GM12878 (cell line): ENCODE data around the gene DDX39A. TPM values are rescaled to one million over a fixed set of nuclear protein-coding genes. Genes with fewer than 3 reads are reported as not detected.

ENCODE experiments used
- ATF7 ChIP-seq: fragments of 450-650 bp; IDR thresholded peaks from 2 replicates; pipeline ENCODE4 v1.6.1; 2016; ENCODE audit warnings: low read depth, mild to moderate bottlenecking
- CHD4 ChIP-seq: fragments of 200-600 bp; sonication (generic); IDR thresholded peaks from 2 replicates; pipeline ENCODE4 v1.6.1; 2016; ENCODE audit warnings: mild to moderate bottlenecking
- EGR1 ChIP-seq, 2 experiments: IDR thresholded peaks; 1 replicate in 1 of 2; 2 replicates in 1 of 2; pipeline ENCODE4 v1.6.1; 2011 to 2012; ENCODE audit warnings: low read depth in 2 of 2, low read length in 2 of 2, borderline replicate concordance in 1 of 2, mild to moderate bottlenecking in 1 of 2, moderate library complexity in 1 of 2
- FOXK2 ChIP-seq: fragments of 450-650 bp; IDR thresholded peaks from 2 replicates; pipeline ENCODE4 v1.6.1; 2017; ENCODE audit warnings: mild to moderate bottlenecking, moderate library complexity
- IKZF1 ChIP-seq: fragments of 450-650 bp; conservative IDR thresholded peaks from 2 replicates; pipeline ENCODE4 v1.6.1; 2017; ENCODE audit warnings: antibody characterized with exemption, mild to moderate bottlenecking
- IKZF2 ChIP-seq, 2 experiments: fragments of 450-650 bp; IDR thresholded peaks; 2 replicates each; pipeline ENCODE4 v1.6.1; 2017; ENCODE audit warnings: mild to moderate bottlenecking in 2 of 2, moderate library complexity in 2 of 2
- IRF4 ChIP-seq: IDR thresholded peaks from 2 replicates; pipeline ENCODE4 v1.6.1; 2011; ENCODE audit warnings: low read depth, low read length
- JUND ChIP-seq: IDR thresholded peaks from 2 replicates; pipeline ENCODE4 v1.6.1; 2012; ENCODE audit warnings: low read depth, mild to moderate bottlenecking, low read length, improper control_type of control experiment, moderate library complexity
- KDM1A ChIP-seq: fragments of 200-600 bp; sonication (generic); IDR thresholded peaks from 2 replicates; pipeline ENCODE4 v1.6.1; 2016; ENCODE audit warnings: borderline replicate concordance
- MXI1 ChIP-seq: fragments of 150-350 bp; IDR thresholded peaks from 2 replicates; pipeline ENCODE4 v1.6.1; 2011; ENCODE audit warnings: low read depth, mild to moderate bottlenecking, inconsistent platforms, low read length, improper control_type of control experiment
- NFYA ChIP-seq: IDR thresholded peaks from 2 replicates; pipeline ENCODE4 v1.6.1; 2011; ENCODE audit warnings: low read depth, mild to moderate bottlenecking, low read length, improper control_type of control experiment, borderline replicate concordance
- PAX5 ChIP-seq: IDR thresholded peaks from 2 replicates; pipeline ENCODE4 v1.6.1; 2011; ENCODE audit warnings: low read depth, low read length, borderline replicate concordance
- REST ChIP-seq: IDR thresholded peaks from 2 replicates; pipeline ENCODE4 v1.6.1; 2012; ENCODE audit warnings: mild to moderate bottlenecking, low read depth, low read length
- RFX5 ChIP-seq: IDR thresholded peaks from 2 replicates; pipeline ENCODE4 v1.6.1; 2011; ENCODE audit warnings: low read depth, low read length, improper control_type of control experiment
- ZNF207 ChIP-seq: fragments of 450-650 bp; IDR thresholded peaks from 2 replicates; pipeline ENCODE4 v1.6.1; 2014; ENCODE audit warnings: antibody characterized with exemption, mild to moderate bottlenecking, borderline replicate concordance
- polyA plus RNA-seq, 11 experiments: library from polyadenylated mRNA; depleted of rRNA in 4 of 11; unstranded in 6 of 11; stranded (reverse) in 5 of 11; fragments of >200 nt; fragmentation: Nextera tagmentation in 4 of 11; fragmentation: Illumina TruSeq in 1 of 11; extraction: Ambion mirVana in 4 of 11; extraction: Trizol in 1 of 11; gene quantifications; 1 replicate in 1 of 11; 2 replicates in 10 of 11; pipeline versions ENCODE4 v1.2.1 to v1.2.3, GENCODE V29; 2011 to 2016; ENCODE audit warnings: inconsistent platforms in 2 of 11, missing spikeins in 2 of 11, low read depth in 1 of 11
- total RNA-seq, 4 experiments: library from RNA; depleted of rRNA in 3 of 4; stranded (reverse); fragments of >200 nt in 3 of 4; fragmentation: Illumina TruSeq in 1 of 4; extraction: Trizol in 1 of 4; gene quantifications; 2 replicates each; pipeline versions ENCODE4 v1.2.1 to v1.2.3, GENCODE V29; 2013 to 2021
- TF ChIP-seq, protein P1 (sequence below): IDR thresholded peaks from 2 replicates; pipeline ENCODE4 v1.6.1; 2011; ENCODE audit warnings: borderline replicate concordance, low read depth, mild to moderate bottlenecking, moderate library complexity, low read length; ENCODE audit not compliant: insufficient read depth, poor library complexity, severe bottlenecking
- TF ChIP-seq, protein P2 (sequence below): fragments of 450-650 bp; IDR thresholded peaks from 2 replicates; pipeline ENCODE4 v1.6.1; 2018; ENCODE audit warnings: mild to moderate bottlenecking, low read depth, moderate library complexity; ENCODE audit not compliant: partially characterized antibody
- TF ChIP-seq, protein P3 (sequence below): fragments of 450-650 bp; IDR thresholded peaks from 2 replicates; pipeline ENCODE4 v1.6.1; 2018; ENCODE audit warnings: borderline replicate concordance, mild to moderate bottlenecking; ENCODE audit not compliant: partially characterized antibody

Gene DDX39A
- total and polyA plus RNA-seq, 10 of the 15 experiments (the other 5 are each of a cell fraction or from before 2014, with no cell fraction given): 113 to 378 (median 224) TPM

DNA sequence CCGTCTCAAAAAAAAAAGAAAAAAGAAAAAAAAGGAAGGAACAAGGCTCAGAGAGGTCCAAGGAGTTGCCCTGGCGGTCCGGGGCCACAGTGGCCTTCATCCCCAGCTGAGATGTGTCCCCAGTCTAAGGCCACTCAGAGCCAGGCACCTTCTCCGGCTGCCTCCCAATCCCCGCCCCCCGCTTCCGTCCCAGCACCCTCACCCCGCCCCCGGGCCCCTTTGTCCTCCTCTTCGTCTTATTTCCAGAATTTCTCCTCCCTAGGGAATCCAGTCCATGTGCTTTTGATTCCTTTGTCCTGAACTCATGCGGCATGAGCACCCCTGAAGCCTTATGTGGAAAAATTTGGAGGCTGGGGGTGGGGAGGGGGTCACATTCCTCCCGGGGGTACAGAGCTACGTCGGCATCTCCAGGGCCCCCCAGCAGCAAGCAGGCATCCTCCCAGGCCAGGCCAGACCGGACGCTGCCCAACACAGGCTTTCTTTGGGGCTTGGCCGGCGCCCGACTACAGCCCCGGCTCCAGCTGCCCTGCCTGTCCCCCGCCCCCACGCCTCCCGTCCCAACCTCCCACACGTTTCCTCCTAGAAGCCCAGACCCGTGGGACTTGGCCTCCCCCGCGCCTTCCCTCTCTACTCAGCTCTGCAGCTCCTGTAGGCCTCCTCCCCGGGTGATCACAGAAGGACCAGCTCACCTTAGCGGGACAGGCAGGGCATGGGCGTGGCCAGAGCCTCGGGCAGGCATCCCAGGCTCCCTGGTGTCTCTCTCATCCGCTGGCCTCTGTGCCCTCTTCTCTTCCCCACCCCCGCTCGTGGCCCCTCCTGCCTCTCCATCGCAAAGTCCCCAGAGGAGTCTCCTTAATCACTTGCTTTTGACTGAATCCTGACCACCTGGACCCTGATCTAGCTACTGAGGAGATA is 55.7 kb downstream of the DDX39A start (continued):
- TF ChIP-seq PAX5: no peak
- TF ChIP-seq MXI1: no peak
- TF ChIP-seq IRF4: no peak
- TF ChIP-seq REST: no peak
- peak in 1 of 2 experiments; percentile 62; a peak in 3 of 4 replicates for TF ChIP-seq IKZF2 (IDR thresholded peaks at IDR 0.05)
- peak in 1 of 2 experiments; percentile 93; a peak in 2 of 3 replicates for TF ChIP-seq EGR1 (IDR thresholded peaks at IDR 0.05; ENCODE audit: borderline replicate concordance in 1 of 2, low read depth in 2 of 2, low read length in 2 of 2)
- no peak for TF ChIP-seq ZNF207
- TF ChIP-seq ATF7: no peak
- no peak for TF ChIP-seq JUND
- no peak for TF ChIP-seq CHD4
- TF ChIP-seq RFX5: no peak
- TF ChIP-seq IKZF1: peak; percentile 82
- TF ChIP-seq, protein P1, sequence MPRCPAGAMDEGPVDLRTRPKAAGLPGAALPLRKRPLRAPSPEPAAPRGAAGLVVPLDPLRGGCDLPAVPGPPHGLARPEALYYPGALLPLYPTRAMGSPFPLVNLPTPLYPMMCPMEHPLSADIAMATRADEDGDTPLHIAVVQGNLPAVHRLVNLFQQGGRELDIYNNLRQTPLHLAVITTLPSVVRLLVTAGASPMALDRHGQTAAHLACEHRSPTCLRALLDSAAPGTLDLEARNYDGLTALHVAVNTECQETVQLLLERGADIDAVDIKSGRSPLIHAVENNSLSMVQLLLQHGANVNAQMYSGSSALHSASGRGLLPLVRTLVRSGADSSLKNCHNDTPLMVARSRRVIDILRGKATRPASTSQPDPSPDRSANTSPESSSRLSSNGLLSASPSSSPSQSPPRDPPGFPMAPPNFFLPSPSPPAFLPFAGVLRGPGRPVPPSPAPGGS: no peak
- TF ChIP-seq, protein P2, sequence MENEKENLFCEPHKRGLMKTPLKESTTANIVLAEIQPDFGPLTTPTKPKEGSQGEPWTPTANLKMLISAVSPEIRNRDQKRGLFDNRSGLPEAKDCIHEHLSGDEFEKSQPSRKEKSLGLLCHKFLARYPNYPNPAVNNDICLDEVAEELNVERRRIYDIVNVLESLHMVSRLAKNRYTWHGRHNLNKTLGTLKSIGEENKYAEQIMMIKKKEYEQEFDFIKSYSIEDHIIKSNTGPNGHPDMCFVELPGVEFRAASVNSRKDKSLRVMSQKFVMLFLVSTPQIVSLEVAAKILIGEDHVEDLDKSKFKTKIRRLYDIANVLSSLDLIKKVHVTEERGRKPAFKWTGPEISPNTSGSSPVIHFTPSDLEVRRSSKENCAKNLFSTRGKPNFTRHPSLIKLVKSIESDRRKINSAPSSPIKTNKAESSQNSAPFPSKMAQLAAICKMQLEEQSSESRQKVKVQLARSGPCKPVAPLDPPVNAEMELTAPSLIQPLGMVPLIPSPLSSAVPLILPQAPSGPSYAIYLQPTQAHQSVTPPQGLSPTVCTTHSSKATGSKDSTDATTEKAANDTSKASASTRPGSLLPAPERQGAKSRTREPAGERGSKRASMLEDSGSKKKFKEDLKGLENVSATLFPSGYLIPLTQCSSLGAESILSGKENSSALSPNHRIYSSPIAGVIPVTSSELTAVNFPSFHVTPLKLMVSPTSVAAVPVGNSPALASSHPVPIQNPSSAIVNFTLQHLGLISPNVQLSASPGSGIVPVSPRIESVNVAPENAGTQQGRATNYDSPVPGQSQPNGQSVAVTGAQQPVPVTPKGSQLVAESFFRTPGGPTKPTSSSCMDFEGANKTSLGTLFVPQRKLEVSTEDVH: no peak
- no peak for TF ChIP-seq KDM1A
- no peak for TF ChIP-seq NFYA
- TF ChIP-seq FOXK2: no peak
- TF ChIP-seq, protein P3, sequence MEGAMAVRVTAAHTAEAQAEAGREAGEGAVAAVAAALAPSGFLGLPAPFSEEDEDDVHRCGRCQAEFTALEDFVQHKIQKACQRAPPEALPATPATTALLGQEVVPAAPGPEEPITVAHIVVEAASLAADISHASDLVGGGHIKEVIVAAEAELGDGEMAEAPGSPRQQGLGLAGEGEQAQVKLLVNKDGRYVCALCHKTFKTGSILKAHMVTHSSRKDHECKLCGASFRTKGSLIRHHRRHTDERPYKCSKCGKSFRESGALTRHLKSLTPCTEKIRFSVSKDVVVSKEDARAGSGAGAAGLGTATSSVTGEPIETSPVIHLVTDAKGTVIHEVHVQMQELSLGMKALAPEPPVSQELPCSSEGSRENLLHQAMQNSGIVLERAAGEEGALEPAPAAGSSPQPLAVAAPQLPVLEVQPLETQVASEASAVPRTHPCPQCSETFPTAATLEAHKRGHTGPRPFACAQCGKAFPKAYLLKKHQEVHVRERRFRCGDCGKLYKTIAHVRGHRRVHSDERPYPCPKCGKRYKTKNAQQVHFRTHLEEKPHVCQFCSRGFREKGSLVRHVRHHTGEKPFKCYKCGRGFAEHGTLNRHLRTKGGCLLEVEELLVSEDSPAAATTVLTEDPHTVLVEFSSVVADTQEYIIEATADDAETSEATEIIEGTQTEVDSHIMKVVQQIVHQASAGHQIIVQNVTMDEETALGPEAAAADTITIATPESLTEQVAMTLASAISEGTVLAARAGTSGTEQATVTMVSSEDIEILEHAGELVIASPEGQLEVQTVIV: no peak
